Measurements from ENCODE around the gene COX15. TPM values are rescaled to one million over a fixed set of nuclear protein-coding genes. Genes with fewer than 3 reads are reported as not detected.
"Not testable (repeated sequence)": the region's sequence is repeated elsewhere in the genome, so short reads cannot be mapped to it uniquely, and the experiment has no call there.

The COX15 gene
- total and polyA plus RNA-seq, 2 donors (not counting 3 experiments of a cell fraction or from before 2014, with no cell fraction given): 16.6 to 34.6 TPM

- intact Hi-C loops (cut with micrococcal nuclease): no loop called here
- no peak overlapping the region for H3K9ac ChIP-seq (replicated peaks; ENCODE audit: extremely low read depth, insufficient read depth, low read length)
- H3K36me3 ChIP-seq (ENCODE audit: control insufficient read depth in 2 of 2, extremely low read depth in 1 of 2, insufficient read depth in 2 of 2, low read length in 2 of 2): peaks cover 7 to 14% of the 10 kb centered on the region in 2 experiments
- no peaks in the 10 kb centered on the region for H3K27me3 ChIP-seq (ENCODE audit: control insufficient read depth in 2 of 2, insufficient read depth in 2 of 2, low read length in 2 of 2)
- CTCF ChIA-PET: interaction anchor here (1.2 kb wide), 2 partner anchors 17 to 97 kb away, joined by 4 to 6 read pairs; no protein-coding TSS in a partner anchor
- no peaks in the 10 kb centered on the region for H3K9me1 ChIP-seq (replicated peaks; ENCODE audit: control insufficient read depth, extremely low read depth, insufficient read depth, low read length)
- DNase-seq (ENCODE audit: low read depth, low spot score) (no peak), FAIRE-seq (no peak)
- H3K9me3 ChIP-seq (replicated peaks; ENCODE audit: control insufficient read depth, insufficient read depth, low read length): no peaks in the 10 kb centered on the region
- H3K4me3 ChIP-seq (replicated peaks in 1 of 3; ENCODE audit: insufficient read depth in 1 of 3, low read depth in 1 of 3, low read length in 3 of 3): no peak overlapping the region
- H2AFZ ChIP-seq (ENCODE audit: low read depth, low read length): no peak overlapping the region
- peaks cover 1% of the 10 kb centered on the region for H3K79me2 ChIP-seq (ENCODE audit: control insufficient read depth, insufficient read depth, low read length)
- POLR2A ChIA-PET: no interaction called here
- H3K4me1 ChIP-seq (ENCODE audit: control insufficient read depth, extremely low read depth, insufficient read depth, low read length): no peaks in the 10 kb centered on the region
- no peaks in the 10 kb centered on the region for H4K20me1 ChIP-seq (replicated peaks; ENCODE audit: control insufficient read depth, extremely low read depth, insufficient read depth, low read length)
- H3K4me2 ChIP-seq (ENCODE audit: insufficient read depth, low read length): no peak overlapping the region
- H3K27ac ChIP-seq (ENCODE audit: insufficient read depth, low read depth, low read length): no peak overlapping the region
- BruUV-seq (replicated peaks): no TSS peak
- TF ChIP-seq POLR2AphosphoS5 (IDR thresholded peaks at IDR 0.05; ENCODE audit: insufficient read depth, low read depth, low read length) (no peak), JUN (IDR thresholded peaks at IDR 0.05; ENCODE audit: borderline replicate concordance, insufficient read depth, insufficient read length, low read depth) (no peak), GATA2 (IDR thresholded peaks at IDR 0.05; ENCODE audit: insufficient read depth, insufficient read length, low read depth, low read length) (no peak), POLR2A (IDR thresholded peaks at IDR 0.05; ENCODE audit: low read depth, low read length) (no peak), MAX (IDR thresholded peaks at IDR 0.05; ENCODE audit: insufficient read depth, insufficient read length) (no peak), MYC (IDR thresholded peaks at IDR 0.05; ENCODE audit: low read depth, low read length) (no peak), FOS (IDR thresholded peaks at IDR 0.05; ENCODE audit: borderline replicate concordance, insufficient read depth, low read length) (no peak), EZH2 (IDR thresholded peaks at IDR 0.05; ENCODE audit: borderline replicate concordance, low read depth, low read length, severe bottlenecking) (no peak), CTCF (IDR thresholded peaks at IDR 0.05; ENCODE audit: extremely low read depth in 1 of 2, insufficient read depth in 1 of 2, low read depth in 1 of 2, low read length in 2 of 2) (no peak)
- dilution Hi-C loops (cut with MboI; ENCODE audit: extremely low pct_ligation_motif_present, low sequenced_read_pairs): no loop called here
These were observed 17.0 kb upstream of the COX15 start for GRCh38 chr10:99748823-99749451.

- H3K9me1 ChIP-seq (replicated peaks; ENCODE audit: control insufficient read depth, extremely low read depth, insufficient read depth, low read length); H3K27ac ChIP-seq (ENCODE audit: insufficient read depth, low read depth, low read length); H3K9ac ChIP-seq (replicated peaks; ENCODE audit: extremely low read depth, insufficient read depth, low read length); H3K9me3 ChIP-seq (replicated peaks; ENCODE audit: control insufficient read depth, insufficient read depth, low read length); POLR2A ChIA-PET; H3K4me2 ChIP-seq (ENCODE audit: insufficient read depth, low read length); H3K4me3 ChIP-seq (replicated peaks in 1 of 3; ENCODE audit: insufficient read depth in 1 of 3, low read depth in 1 of 3, low read length in 3 of 3); CTCF ChIA-PET; H4K20me1 ChIP-seq (replicated peaks; ENCODE audit: control insufficient read depth, extremely low read depth, insufficient read depth, low read length); H2AFZ ChIP-seq (ENCODE audit: low read depth, low read length); intact Hi-C loops (cut with micrococcal nuclease); H3K79me2 ChIP-seq (ENCODE audit: control insufficient read depth, insufficient read depth, low read length); H3K4me1 ChIP-seq (ENCODE audit: control insufficient read depth, extremely low read depth, insufficient read depth, low read length); BruUV-seq (replicated peaks); DNase-seq (ENCODE audit: low read depth, low spot score); FAIRE-seq; dilution Hi-C loops (cut with MboI; ENCODE audit: extremely low pct_ligation_motif_present, low sequenced_read_pairs); H3K27me3 ChIP-seq (ENCODE audit: control insufficient read depth in 2 of 2, insufficient read depth in 2 of 2, low read length in 2 of 2): not testable (repeated sequence)
- peaks cover 16 to 20% of the 10 kb centered on the region in 2 experiments for H3K36me3 ChIP-seq (ENCODE audit: control insufficient read depth in 2 of 2, extremely low read depth in 1 of 2, insufficient read depth in 2 of 2, low read length in 2 of 2)
These were observed 14.2 kb upstream of the COX15 start for GRCh38 chr10:99746166-99746565.
